ENCODE measurements around the gene CATSPERZ. TPM values are rescaled to one million over a fixed set of nuclear protein-coding genes. Genes with fewer than 3 reads are reported as not detected.

CATSPERZ gene
- total RNA-seq, 2 donors from 2014 or later: 0.55 TPM; not detected in 1

DNA sequence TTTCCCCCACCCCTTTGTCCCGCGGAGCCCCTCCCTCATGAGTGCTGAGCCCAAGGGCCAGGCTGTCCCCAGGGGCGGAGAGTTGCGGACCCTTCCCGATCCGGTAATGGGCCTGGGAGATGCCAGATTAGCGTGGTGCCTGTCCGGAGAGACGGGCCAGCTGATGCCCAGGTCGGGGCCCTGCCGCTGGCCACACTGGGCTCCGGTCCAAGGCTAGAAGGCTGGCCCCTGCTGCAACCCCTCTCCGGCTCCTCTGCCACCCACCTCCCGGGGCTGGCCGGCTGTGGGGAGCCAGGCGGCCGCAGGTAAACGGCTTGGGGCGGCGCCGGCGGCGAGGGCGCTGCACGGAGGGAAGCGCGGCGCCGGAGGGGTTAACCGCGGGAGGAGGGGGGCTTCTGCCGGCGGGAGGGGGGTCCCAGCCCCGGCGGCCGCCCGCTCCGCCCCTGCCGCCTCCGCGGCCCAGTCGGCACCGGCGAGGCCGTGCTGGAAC, 8.9 kb upstream of the CATSPERZ start, which contains the start of gene KCNK4:
Gene KCNK4 (plus strand): TSS at position 41 of the 490 bp plus-strand sequence. CDS start 1,717 bp downstream, outside the sequence.
- H3K9me3 Mint-ChIP-seq: no peaks in the 10 kb centered on the region
- ATAC-seq: no peak
- DNase-seq (ENCODE audit: low spot score in 2 of 2): no peak
- H3K36me3 Mint-ChIP-seq: peaks cover 5 to 6% of the 10 kb centered on the region in 2 donors
- H3K27ac Mint-ChIP-seq: no peak within 1 kb of the TSS

DNA sequence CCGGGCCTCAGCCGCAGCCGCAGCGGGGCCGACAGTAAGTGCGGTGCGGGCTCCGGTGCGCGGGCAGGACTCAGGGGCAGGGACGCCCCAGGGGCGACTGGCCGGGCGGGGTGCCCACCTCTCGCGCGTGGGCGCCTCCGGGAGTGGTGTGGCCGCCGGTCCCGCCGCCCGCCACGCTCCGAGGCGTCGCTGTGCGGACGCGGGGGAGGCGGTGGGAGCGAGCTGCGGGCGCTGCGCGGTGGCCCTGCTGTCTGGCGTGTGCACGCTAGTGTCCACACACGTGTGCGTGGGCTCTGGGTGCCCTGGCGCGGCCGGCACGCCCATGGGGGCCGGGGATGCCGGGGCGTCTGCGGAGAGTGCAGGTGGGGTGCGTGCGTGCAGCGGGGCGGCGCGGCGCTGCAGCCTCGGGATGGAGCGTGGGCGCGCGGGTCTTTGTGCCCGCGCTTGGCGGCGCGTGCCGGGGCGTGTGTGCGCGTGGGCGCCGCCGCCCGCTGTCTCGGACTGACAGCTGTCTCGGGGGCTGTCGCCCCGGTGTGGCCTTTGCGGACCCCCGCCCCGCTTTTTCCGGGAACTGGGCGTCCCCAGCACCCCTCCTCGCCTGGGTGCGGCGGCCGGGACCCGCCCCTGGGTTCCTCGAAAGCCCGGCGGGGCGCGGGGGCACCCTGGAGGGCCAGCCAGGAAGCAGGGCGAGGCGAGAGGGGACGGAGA, 8.3 kb upstream of the CATSPERZ start:
- DNase-seq (ENCODE audit: low spot score in 2 of 2) (no peak), ATAC-seq (peak; percentile 52 to 55)
- Mint-ChIP-seq H3K36me3 (peaks cover 5 to 6% of the 10 kb centered on the region in 2 donors), H3K9me3 (no peaks in the 10 kb centered on the region), H3K27ac (no peak overlapping the region)

DNA sequence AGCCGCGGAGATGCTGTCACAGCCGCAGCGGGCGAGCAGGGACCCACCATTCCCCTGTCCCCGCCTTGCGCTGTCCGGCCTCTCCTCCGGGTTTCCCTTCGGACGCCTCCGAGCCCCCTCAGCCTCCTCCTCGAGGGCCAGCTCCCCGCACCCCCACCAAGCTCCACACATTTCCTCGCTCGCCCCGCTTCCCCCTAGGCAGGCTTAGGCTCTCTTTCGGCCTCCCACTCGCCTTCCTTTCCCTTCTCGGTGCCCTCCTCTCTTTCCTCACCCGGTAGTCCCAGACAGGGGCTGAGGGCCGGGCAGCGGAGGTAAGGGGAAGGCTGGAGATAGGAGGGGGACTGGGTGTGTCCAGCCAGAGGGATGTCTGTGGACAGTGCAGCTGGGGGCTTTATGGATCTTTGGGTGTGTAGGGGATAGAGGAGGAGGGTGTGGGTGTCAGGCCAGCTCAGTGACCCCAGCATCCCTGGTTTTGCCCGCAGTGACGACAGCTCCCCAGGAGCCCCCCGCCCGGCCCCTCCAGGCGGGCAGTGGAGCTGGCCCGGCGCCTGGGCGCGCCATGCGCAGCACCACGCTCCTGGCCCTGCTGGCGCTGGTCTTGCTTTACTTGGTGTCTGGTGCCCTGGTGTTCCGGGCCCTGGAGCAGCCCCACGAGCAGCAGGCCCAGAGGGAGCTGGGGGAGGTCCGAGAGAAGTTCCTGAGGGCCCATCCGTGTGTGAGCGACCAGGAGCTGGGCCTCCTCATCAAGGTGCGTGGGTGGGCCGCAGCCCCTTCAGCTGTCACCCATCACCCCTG, 7.5 kb upstream of the CATSPERZ start:
- peak in 1 of 2 donors; percentile 3 for ATAC-seq
- peaks cover 5 to 6% of the 10 kb centered on the region in 2 donors for H3K36me3 Mint-ChIP-seq

DNA sequence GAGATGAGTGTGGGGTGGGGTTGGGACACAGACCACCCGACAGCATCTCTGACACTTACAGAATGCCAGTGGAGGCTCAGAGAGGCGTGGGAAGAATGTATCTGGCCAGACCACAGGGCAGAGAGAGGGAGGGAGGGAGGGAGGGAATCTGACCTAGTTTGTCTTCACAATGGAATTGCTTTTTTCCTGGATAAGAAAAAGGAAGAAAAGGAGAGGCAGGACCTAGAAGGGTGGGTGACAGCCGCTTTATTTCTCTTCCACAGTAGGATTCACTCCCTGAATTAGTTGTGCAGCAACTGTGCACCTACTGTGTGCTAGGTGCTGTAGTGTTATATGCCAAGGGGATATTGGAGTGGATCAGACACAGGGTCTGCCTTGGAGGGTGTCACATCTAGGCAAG, 5.4 kb upstream of the CATSPERZ start:
- no peak for ATAC-seq
- no peak for DNase-seq (ENCODE audit: low spot score in 2 of 2)
- Mint-ChIP-seq H3K36me3 (peaks cover 5 to 6% of the 10 kb centered on the region in 2 donors), H3K27ac (no peak overlapping the region), H3K9me3 (no peaks in the 10 kb centered on the region)

More for the DNA sequence above, 7.5 kb upstream of the CATSPERZ start:
- H3K9me3 Mint-ChIP-seq: no peaks in the 10 kb centered on the region
- no peak overlapping the region for H3K27ac Mint-ChIP-seq
- no peak for DNase-seq (ENCODE audit: low spot score in 2 of 2)

DNA sequence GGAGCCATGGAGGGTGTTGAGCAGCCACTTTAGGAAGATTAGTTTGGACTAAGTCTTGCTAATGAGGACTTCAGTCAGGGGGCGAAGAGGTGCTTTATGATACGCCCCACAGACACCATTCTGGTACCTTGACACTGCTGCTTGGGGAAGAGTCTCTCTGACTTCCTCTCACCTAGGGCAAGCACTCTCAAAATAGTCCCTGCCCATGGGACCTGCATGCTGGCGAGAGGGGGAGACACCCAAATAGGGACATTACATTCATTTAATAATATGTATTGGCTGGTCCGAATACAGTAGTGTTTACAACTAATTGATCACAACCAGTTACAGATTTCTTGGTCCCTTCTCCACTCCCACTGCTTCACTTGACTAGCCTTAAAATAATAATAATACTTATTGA, 4.4 kb upstream of the CATSPERZ start:
- H3K9me3 Mint-ChIP-seq: no peaks in the 10 kb centered on the region
- DNase-seq (ENCODE audit: low spot score in 2 of 2) (no peak), ATAC-seq (no peak)
- H3K36me3 Mint-ChIP-seq: peaks cover 2% of the 10 kb centered on the region in 2 donors
- H3K27ac Mint-ChIP-seq: no peak overlapping the region

DNA sequence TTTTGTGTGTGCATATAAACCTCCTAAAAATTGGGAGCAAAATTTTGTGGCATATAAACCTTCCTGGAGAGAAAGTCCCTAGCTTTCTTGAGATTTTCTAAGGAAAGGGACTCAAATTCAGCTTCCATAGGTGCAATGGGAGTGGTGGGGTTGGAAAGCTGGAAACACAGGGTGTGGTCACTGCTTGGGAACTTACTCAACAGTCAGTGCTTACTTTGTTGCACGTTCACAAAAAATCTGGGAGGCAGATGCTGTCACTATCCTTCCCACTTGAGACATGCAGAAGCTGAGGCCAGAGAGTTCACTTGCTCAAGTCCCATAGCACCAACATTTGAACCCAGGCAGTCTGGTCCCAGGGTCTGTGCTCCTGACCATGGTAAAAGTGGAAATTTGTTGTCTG, 3.9 kb upstream of the CATSPERZ start:
- ATAC-seq (no peak), DNase-seq (ENCODE audit: low spot score in 2 of 2) (no peak)
- Mint-ChIP-seq H3K9me3 (no peaks in the 10 kb centered on the region), H3K36me3 (no peaks in the 10 kb centered on the region), H3K27ac (no peak overlapping the region)

DNA sequence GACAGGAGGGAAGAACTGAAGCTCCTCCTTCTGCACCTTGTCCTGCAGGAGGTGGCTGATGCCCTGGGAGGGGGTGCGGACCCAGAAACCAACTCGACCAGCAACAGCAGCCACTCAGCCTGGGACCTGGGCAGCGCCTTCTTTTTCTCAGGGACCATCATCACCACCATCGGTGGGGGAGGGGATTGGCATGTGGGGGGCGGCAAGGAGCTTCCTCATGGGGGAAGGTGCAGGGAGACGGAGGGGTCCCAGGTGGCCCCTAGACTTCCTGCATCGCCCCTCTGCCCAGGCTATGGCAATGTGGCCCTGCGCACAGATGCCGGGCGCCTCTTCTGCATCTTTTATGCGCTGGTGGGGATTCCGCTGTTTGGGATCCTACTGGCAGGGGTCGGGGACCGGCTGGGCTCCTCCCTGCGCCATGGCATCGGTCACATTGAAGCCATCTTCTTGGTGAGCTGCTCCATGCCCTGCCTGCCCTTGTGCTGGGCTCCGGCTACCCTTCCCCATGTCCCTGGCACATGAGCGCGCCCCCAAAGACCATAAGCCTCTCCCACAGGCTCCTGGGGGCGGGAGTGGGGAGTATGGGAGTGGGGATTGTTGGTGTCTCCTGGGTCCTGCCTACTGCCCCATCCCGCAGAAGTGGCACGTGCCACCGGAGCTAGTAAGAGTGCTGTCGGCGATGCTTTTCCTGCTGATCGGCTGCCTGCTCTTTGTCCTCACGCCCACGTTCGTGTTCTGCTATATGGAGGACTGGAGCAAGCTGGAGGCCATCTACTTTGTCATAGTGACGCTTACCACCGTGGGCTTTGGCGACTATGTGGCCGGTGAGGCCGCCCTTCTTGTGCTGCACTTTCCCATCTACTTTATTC, 3.1 kb upstream of the CATSPERZ start:
- ATAC-seq: no peak
- DNase-seq (ENCODE audit: low spot score in 2 of 2): no peak
- Mint-ChIP-seq H3K36me3 (no peaks in the 10 kb centered on the region), H3K9me3 (no peaks in the 10 kb centered on the region), H3K27ac (no peak overlapping the region)

DNA sequence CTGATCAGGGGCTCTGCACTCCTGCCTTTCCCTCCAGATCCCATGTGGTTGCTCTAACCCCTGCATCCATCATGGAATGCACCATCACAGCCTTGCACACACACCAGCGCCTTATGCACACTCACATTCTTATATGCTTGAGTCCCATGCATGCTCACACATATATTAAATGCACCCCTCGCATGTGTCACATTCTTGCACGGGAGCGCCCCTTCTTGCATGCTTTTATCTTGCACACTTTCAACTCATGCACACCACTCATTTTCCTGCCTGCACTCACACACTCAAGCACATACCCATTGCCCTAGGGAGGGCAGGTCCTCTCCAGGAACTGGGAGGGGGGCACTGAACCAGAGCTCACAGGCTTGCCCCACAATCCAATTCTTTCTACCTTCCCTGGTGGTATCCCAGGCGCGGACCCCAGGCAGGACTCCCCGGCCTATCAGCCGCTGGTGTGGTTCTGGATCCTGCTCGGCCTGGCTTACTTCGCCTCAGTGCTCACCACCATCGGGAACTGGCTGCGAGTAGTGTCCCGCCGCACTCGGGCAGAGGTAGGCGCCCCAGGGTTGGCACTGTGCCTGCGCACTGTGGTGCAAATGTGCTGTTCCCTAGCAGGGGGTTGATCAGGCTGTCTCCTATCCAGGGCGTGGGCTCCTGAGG, 2.3 kb upstream of the CATSPERZ start:
- ATAC-seq (no peak), DNase-seq (ENCODE audit: low spot score in 2 of 2) (no peak)
- Mint-ChIP-seq H3K9me3 (no peaks in the 10 kb centered on the region), H3K27ac (no peak overlapping the region), H3K36me3 (no peaks in the 10 kb centered on the region)

DNA sequence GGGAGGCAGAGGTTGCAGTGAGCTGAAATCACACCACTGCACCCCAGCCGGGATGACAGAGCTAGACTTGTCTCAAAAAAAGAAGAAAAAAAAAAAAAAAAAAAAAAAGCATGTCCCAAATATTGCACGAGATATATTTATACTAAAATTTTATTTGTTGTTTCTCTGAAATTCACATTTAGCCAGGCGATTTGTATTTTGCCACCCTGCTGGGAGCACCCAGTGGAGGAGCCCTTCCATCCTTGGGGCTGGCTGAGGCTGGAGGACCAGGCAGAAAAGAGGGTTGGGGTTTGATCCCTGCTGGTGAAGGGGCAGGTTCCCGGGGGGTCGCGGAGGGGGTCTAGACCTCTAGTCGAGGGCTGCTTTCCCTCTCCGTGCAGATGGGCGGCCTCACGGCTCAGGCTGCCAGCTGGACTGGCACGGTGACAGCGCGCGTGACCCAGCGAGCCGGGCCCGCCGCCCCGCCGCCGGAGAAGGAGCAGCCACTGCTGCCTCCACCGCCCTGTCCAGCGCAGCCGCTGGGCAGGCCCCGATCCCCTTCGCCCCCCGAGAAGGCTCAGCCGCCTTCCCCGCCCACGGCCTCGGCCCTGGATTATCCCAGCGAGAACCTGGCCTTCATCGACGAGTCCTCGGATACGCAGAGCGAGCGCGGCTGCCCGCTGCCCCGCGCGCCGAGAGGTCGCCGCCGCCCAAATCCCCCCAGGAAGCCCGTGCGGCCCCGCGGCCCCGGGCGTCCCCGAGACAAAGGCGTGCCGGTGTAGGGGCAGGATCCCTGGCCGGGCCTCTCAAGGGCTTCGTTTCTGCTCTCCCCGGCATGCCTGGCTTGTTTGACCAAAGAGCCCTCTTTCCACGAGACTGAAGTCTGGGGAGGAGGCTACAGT, 952 bp upstream of the CATSPERZ start:
- no peak for ATAC-seq
- Mint-ChIP-seq H3K36me3 (no peaks in the 10 kb centered on the region), H3K27ac (no peak overlapping the region), H3K9me3 (no peaks in the 10 kb centered on the region)
- no peak for DNase-seq (ENCODE audit: low spot score in 2 of 2)

DNA sequence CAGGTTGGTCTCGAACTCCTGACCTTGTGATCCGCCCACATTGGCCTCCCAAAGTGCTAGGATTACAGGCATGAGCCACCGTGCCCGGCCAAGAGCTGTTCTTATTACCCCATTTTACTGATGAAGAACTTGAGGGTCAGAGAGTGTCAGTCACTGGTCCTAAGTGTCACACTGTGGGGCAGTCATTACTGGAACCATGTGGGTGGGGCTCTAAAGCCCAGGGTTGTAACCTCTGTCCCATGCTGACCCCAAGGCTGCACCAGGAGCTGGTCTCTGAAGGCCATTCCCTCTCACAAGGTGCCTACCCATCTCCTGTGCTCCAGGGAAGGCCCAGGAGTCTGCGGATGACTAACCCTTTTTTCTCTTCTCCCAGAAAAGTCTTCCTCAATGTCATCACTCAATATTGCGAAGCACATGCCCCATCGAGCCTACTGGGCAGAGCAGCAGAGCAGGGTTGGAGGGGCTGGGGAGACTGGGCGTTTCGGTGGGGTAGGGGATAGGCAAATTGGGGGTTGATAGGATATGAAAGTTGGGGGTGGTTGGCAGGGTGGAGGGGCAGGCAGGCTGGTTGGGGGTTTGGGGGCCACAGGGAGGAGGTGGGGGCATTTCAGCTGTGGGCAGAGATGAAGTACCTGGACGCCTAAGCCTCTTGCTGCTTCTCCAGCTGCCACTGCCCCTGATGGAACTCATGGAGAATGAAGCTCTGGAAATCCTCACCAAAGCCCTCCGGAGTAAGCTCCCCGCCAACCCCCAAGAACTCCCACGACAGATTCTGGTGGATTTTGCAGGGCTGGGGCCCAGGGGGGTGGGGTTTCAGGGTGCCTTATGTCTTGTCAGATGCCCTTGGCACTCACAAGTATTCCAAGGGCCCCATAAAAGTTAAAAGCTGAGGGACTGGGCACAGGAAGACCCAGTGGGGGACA, 3.2 kb downstream of the CATSPERZ start:
- no peak for DNase-seq (ENCODE audit: low spot score in 2 of 2)
- Mint-ChIP-seq H3K9me3 (no peaks in the 10 kb centered on the region), H3K36me3 (peaks cover 9% of the 10 kb centered on the region in 2 donors), H3K27ac (peak overlapping the region in 1 of 2 donors; percentile 97)
- no peak for ATAC-seq

DNA sequence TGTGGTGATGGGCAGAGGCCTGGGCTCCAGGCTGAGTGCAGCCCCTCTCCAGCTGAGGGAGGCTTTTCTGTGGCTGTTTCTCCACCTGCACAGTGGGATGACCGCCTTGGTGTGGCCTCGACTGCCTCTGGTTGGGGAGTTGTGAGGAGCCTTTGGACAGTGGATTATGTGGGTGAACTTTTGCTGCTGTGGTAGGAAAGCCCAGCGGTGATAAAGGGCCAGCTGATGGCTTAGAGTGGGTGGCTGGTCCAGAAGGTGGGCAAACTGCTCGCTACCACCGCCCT, 3.8 kb downstream of the CATSPERZ start:
- ATAC-seq (no peak), DNase-seq (ENCODE audit: low spot score in 2 of 2) (no peak)
- H3K9me3 Mint-ChIP-seq: no peaks in the 10 kb centered on the region
- peak overlapping the region; percentile 97 to 99 for H3K27ac Mint-ChIP-seq
- peaks cover 9% of the 10 kb centered on the region in 2 donors for H3K36me3 Mint-ChIP-seq

DNA sequence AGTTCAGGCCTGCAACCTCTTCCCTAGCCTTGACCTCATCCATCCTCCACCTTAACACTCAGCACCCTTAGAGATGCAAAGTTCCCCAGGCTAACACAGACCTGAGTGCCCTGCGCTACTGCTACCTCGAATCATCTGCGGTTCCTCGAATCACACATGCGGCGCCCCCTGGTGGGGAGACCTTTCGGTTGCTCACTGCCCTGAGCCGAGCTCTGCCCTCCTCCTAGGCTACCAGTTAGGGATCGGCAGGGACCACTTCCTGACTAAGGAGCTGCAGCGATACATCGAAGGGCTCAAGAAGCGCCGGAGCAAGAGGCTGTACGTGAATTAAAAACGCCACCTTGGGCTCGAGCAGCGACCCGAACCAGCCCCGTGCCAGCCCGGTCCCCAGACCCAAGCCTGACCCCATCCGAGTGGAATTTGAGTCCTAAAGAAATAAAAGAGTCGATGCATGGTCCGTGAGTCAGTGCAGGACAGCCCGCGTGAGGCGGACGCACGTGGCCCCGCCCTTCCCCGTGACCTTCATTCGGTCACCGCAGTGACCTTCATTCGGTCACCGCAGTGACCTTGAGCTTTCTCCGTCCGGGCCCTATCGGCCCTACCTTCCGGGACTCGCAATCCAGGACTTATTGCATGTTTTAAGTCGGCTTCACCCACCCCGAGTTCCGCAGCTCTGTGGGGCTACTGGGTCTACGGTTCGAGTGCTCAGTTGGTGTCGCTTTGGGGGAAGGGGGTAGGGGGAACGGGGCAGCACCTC, 4.3 kb downstream of the CATSPERZ start:
- Mint-ChIP-seq H3K36me3 (peaks cover 9% of the 10 kb centered on the region in 2 donors), H3K9me3 (no peaks in the 10 kb centered on the region), H3K27ac (peak overlapping the region; percentile 97 to 99)
- DNase-seq (ENCODE audit: low spot score in 2 of 2): peak; percentile 91 to 97
- ATAC-seq: peak; percentile 41 to 59

DNA sequence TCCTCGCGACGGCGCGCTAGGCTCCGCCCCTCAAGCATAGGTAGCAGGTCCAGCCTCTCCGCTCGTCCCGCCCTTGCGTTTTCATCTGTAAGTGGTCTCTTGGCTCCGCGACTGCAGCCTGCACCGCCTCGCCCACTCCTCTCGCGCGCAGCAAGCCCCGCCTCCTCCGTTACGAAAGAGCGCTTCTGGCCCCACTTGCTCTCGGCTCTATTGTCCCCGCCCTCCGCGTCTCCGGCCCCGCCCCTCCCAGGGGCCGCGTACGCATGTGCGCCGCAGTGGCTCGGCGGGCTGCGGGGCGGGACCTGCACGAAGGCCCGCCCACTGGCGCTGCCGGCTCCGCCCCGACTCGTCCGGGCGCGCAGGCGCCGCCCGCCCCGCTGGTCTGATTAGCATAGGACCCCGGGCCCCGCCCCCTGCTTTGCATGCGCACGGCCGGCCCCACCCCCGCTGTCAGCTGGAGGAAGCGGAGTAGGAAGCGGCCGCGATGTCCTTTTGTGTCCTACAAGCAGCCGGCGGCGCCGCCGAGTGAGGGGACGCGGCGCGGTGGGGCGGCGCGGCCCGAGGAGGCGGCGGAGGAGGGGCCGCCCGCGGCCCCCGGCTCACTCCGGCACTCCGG, 5.0 kb downstream of the CATSPERZ start, which contains the start of gene ESRRA:
Gene ESRRA (plus strand): TSS at position 450 of the 616 bp plus-strand sequence. CDS start 1,656 bp downstream, outside the sequence.
- H3K27ac Mint-ChIP-seq: peak within 1 kb of the TSS; percentile 97 to 99
- DNase-seq (ENCODE audit: low spot score in 2 of 2) (peak; percentile 99 to 100), ATAC-seq (peak; percentile 74 to 83)
- no peaks in the 10 kb centered on the region for H3K9me3 Mint-ChIP-seq
- H3K36me3 Mint-ChIP-seq: peaks cover 9% of the 10 kb centered on the region in 2 donors
